Measurements from ENCODE around the gene AUP1. TPM values are rescaled to one million over a fixed set of nuclear protein-coding genes. Genes with fewer than 3 reads are reported as not detected.
A peak's percentile ranks its signal among the peaks of the same experiment; 100 is the strongest.

Gene AUP1
- total RNA-seq, 2 donors from 2014 or later = 128 to 136 TPM

- peak; percentile 75 to 82 for ATAC-seq (replicated peaks in 1 of 2)
- peaks cover 27% of the 10 kb centered on the region for H3K4me1 Mint-ChIP-seq (ENCODE audit: low read depth)
- no peaks in the 10 kb centered on the region for H3K9me3 Mint-ChIP-seq
- peak within 1 kb of the TSS; percentile 89 for H3K4me3 Mint-ChIP-seq
- H3K27ac Mint-ChIP-seq = peak within 1 kb of the TSS; percentile 80
- H3K36me3 Mint-ChIP-seq (ENCODE audit: insufficient read depth in 2 of 2) = peaks cover 5 to 6% of the 10 kb centered on the region in 2 donors
- H3K27me3 Mint-ChIP-seq (ENCODE audit: low read depth) = peaks cover 27% of the 10 kb centered on the region
- DNase-seq = peak; percentile 80 to 88
These were observed 24.6 kb upstream of the AUP1 start, which contains the start of the genes DOK1 and LOXL3 for GRCh38 chr2:74553892-74554819. Gene DOK1 (plus strand): TSS chr2:74554720. CDS start chr2:74554755, 35 bp downstream. Gene LOXL3 (minus strand): TSS chr2:74553942. CDS start chr2:74552634, 1,308 bp downstream.

- Mint-ChIP-seq H3K27ac (peak overlapping the region; percentile 64), H3K4me3 (peak overlapping the region; percentile 62 to 64), H3K27me3 (ENCODE audit: low read depth) (peaks cover 31% of the 10 kb centered on the region), H3K9me3 (no peaks in the 10 kb centered on the region), H3K36me3 (ENCODE audit: insufficient read depth in 2 of 2) (peaks cover 6 to 7% of the 10 kb centered on the region in 2 donors), H3K4me1 (ENCODE audit: low read depth) (peaks cover 31% of the 10 kb centered on the region)
- DNase-seq (peak in 1 of 2 donors; percentile 5), ATAC-seq (replicated peaks in 1 of 2) (no peak)
These were observed 23.7 kb upstream of the AUP1 start for GRCh38 chr2:74552914-74553811.

GRCh38 chr2:74551942-74552913, 22.7 kb upstream of the AUP1 start:
- no peak for ATAC-seq (replicated peaks in 1 of 2)
- H3K4me3 Mint-ChIP-seq = peak overlapping the region; percentile 0 to 8

GRCh38 chr2:74551530-74551929, 22.0 kb upstream of the AUP1 start:
- Mint-ChIP-seq H3K27ac (no peak overlapping the region), H3K4me3 (no peak overlapping the region), H3K9me3 (no peaks in the 10 kb centered on the region), H3K4me1 (ENCODE audit: low read depth) (peaks cover 33% of the 10 kb centered on the region), H3K27me3 (ENCODE audit: low read depth) (peaks cover 45% of the 10 kb centered on the region), H3K36me3 (ENCODE audit: insufficient read depth in 2 of 2) (peaks cover 0 to 7% of the 10 kb centered on the region in 2 donors)
- DNase-seq = no peak
- ATAC-seq (replicated peaks in 1 of 2) = no peak

More at GRCh38 chr2:74551942-74552913, 22.7 kb upstream of the AUP1 start:
- H3K4me1 Mint-ChIP-seq (ENCODE audit: low read depth) = peaks cover 33% of the 10 kb centered on the region
- H3K9me3 Mint-ChIP-seq = no peaks in the 10 kb centered on the region
- H3K27me3 Mint-ChIP-seq (ENCODE audit: low read depth) = peaks cover 40% of the 10 kb centered on the region
- peaks cover 4 to 7% of the 10 kb centered on the region in 2 donors for H3K36me3 Mint-ChIP-seq (ENCODE audit: insufficient read depth in 2 of 2)
- DNase-seq = no peak
- peak overlapping the region; percentile 1 for H3K27ac Mint-ChIP-seq

- H3K4me3 Mint-ChIP-seq = peak overlapping the region; percentile 48 to 76
- no peak overlapping the region for H3K27ac Mint-ChIP-seq
- peaks cover 57% of the 10 kb centered on the region for H3K27me3 Mint-ChIP-seq (ENCODE audit: low read depth)
- peaks cover 0 to 7% of the 10 kb centered on the region in 2 donors for H3K36me3 Mint-ChIP-seq (ENCODE audit: insufficient read depth in 2 of 2)
- DNase-seq = no peak
- no peak for ATAC-seq (replicated peaks in 1 of 2)
- H3K4me1 Mint-ChIP-seq (ENCODE audit: low read depth) = peaks cover 28% of the 10 kb centered on the region
- H3K9me3 Mint-ChIP-seq = no peaks in the 10 kb centered on the region
These were observed 20.7 kb upstream of the AUP1 start for GRCh38 chr2:74550231-74550630.

- H3K4me1 Mint-ChIP-seq (ENCODE audit: low read depth) = peaks cover 28% of the 10 kb centered on the region
- H3K36me3 Mint-ChIP-seq (ENCODE audit: insufficient read depth in 2 of 2) = peaks cover 0 to 2% of the 10 kb centered on the region in 2 donors
- H3K27ac Mint-ChIP-seq = no peak overlapping the region
- no peaks in the 10 kb centered on the region for H3K9me3 Mint-ChIP-seq
- peak overlapping the region; percentile 76 to 78 for H3K4me3 Mint-ChIP-seq
- DNase-seq (peak; percentile 45 to 63), ATAC-seq (replicated peaks in 1 of 2) (peak; percentile 70 to 83)
- H3K27me3 Mint-ChIP-seq (ENCODE audit: low read depth) = peaks cover 57% of the 10 kb centered on the region
These were observed 19.7 kb upstream of the AUP1 start for GRCh38 chr2:74548900-74549826.

GRCh38 chr2:74548285-74548899, 18.9 kb upstream of the AUP1 start:
- H3K4me1 Mint-ChIP-seq (ENCODE audit: low read depth) = peaks cover 23% of the 10 kb centered on the region
- peaks cover 57% of the 10 kb centered on the region for H3K27me3 Mint-ChIP-seq (ENCODE audit: low read depth)
- peak overlapping the region; percentile 78 to 84 for H3K4me3 Mint-ChIP-seq
- no peak overlapping the region for H3K27ac Mint-ChIP-seq
- H3K9me3 Mint-ChIP-seq = no peaks in the 10 kb centered on the region
- peaks cover 0 to 2% of the 10 kb centered on the region in 2 donors for H3K36me3 Mint-ChIP-seq (ENCODE audit: insufficient read depth in 2 of 2)
- no peak for ATAC-seq (replicated peaks in 1 of 2)
- DNase-seq = no peak

GRCh38 chr2:74546004-74546403, 16.5 kb upstream of the AUP1 start:
- Mint-ChIP-seq H3K36me3 (ENCODE audit: insufficient read depth in 2 of 2) (peaks cover 0 to 2% of the 10 kb centered on the region in 2 donors), H3K27me3 (ENCODE audit: low read depth) (peaks cover 53% of the 10 kb centered on the region), H3K4me3 (no peak overlapping the region), H3K9me3 (no peaks in the 10 kb centered on the region), H3K4me1 (ENCODE audit: low read depth) (peaks cover 13% of the 10 kb centered on the region), H3K27ac (no peak overlapping the region)
- ATAC-seq (replicated peaks in 1 of 2) = no peak
- DNase-seq = no peak

GRCh38 chr2:74544634-74545033, 15.1 kb upstream of the AUP1 start:
- H3K27me3 Mint-ChIP-seq (ENCODE audit: low read depth) = peaks cover 40% of the 10 kb centered on the region
- H3K27ac Mint-ChIP-seq = no peak overlapping the region
- H3K36me3 Mint-ChIP-seq (ENCODE audit: insufficient read depth in 2 of 2) = peaks cover 0 to 2% of the 10 kb centered on the region in 2 donors
- no peak for DNase-seq
- no peaks in the 10 kb centered on the region for H3K9me3 Mint-ChIP-seq
- peaks cover 9% of the 10 kb centered on the region for H3K4me1 Mint-ChIP-seq (ENCODE audit: low read depth)
- H3K4me3 Mint-ChIP-seq = no peak overlapping the region
- no peak for ATAC-seq (replicated peaks in 1 of 2)

- Mint-ChIP-seq H3K27me3 (ENCODE audit: low read depth) (peaks cover 48% of the 10 kb centered on the region), H3K4me3 (no peak overlapping the region), H3K36me3 (ENCODE audit: insufficient read depth in 2 of 2) (no peaks in the 10 kb centered on the region), H3K27ac (no peak overlapping the region), H3K9me3 (no peaks in the 10 kb centered on the region), H3K4me1 (ENCODE audit: low read depth) (peaks cover 11% of the 10 kb centered on the region)
- no peak for ATAC-seq (replicated peaks in 1 of 2)
- no peak for DNase-seq
These were observed 13.5 kb upstream of the AUP1 start for GRCh38 chr2:74542978-74543377.

GRCh38 chr2:74540291-74540690, 10.8 kb upstream of the AUP1 start:
- H3K4me3 Mint-ChIP-seq = no peak overlapping the region
- ATAC-seq (replicated peaks in 1 of 2) (no peak), DNase-seq (no peak)
- no peak overlapping the region for H3K27ac Mint-ChIP-seq
- peaks cover 36% of the 10 kb centered on the region for H3K27me3 Mint-ChIP-seq (ENCODE audit: low read depth)
- peaks cover 11% of the 10 kb centered on the region for H3K4me1 Mint-ChIP-seq (ENCODE audit: low read depth)
- no peaks in the 10 kb centered on the region for H3K9me3 Mint-ChIP-seq
- H3K36me3 Mint-ChIP-seq (ENCODE audit: insufficient read depth in 2 of 2) = no peaks in the 10 kb centered on the region

Data from activated T-cell treated with anti-CD3 and anti-CD28 coated beads, Interleukin-2, amount 50 U/mL, for 72 hours (primary cell).